Measurements from ENCODE around the gene NEXN.

NEXN gene

GRCh38 chr1:77888081-77888780, at the start of gene NEXN:
TSS of gene NEXN (plus strand) at chr1:77888624. CDS start at chr1:77916107, 27,483 bp downstream.
- in situ Hi-C loops (cut with MboI; ENCODE audit: low sequenced_read_pairs) = no loop called here

GRCh38 chr1:77841574-77841973, 46.9 kb upstream of the NEXN start:
- in situ Hi-C loops (cut with MboI; ENCODE audit: low sequenced_read_pairs) = no loop called here

- in situ Hi-C loops (cut with MboI; ENCODE audit: low sequenced_read_pairs) = no loop called here
Observed at GRCh38 chr1:77845951-77846350, 42.5 kb upstream of the NEXN start.

- in situ Hi-C loops (cut with MboI; ENCODE audit: low sequenced_read_pairs) = no loop called here
Observed at GRCh38 chr1:77846966-77847365, 41.5 kb upstream of the NEXN start.

GRCh38 chr1:77847621-77848080, 40.8 kb upstream of the NEXN start:
- in situ Hi-C loops (cut with MboI; ENCODE audit: low sequenced_read_pairs) = no loop called here

- in situ Hi-C loops (cut with MboI; ENCODE audit: low sequenced_read_pairs) = no loop called here
Observed at GRCh38 chr1:77850082-77850481, 38.3 kb upstream of the NEXN start.

DNA sequence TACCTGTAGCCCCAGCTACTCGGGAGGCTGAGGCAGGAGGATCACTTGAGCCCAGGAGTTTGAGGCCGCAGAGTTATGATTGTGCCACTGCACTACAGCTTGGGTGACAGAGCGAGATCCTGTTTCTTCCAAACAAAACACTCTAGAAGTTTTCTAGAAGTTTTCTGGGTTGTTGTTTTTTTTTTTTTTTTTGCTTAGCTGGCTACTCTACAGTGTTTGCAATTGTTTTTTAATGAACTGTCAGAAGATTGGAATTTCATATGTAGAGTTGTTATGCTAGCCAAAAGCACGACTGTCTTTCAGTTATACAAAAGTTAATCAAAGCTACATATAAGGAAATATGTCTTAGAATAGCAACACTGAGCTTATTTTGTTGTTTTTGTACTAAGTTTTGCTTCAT, 30.9 kb upstream of the NEXN start:
- in situ Hi-C loops (cut with MboI; ENCODE audit: low sequenced_read_pairs) = no loop called here

DNA sequence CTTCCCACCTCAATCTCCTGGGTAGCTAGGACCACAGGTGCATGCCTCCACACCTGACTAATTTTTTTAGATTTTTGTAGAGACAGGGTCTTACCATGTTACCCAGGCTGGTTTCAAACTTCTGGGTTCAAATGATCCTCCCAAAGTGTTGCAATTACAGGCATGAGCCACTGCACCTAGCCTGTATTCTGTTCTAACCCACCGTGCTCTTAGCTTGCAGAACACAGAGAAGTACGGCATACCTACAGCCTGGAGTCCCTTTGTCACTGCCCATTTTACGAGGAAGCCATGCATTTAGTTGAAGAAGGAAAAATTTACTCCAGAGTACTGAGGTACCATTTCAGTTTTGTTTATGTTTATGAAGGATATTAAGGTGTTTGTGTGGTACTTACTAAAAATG, 29.7 kb upstream of the NEXN start:
- in situ Hi-C loops (cut with MboI; ENCODE audit: low sequenced_read_pairs) = no loop called here

DNA sequence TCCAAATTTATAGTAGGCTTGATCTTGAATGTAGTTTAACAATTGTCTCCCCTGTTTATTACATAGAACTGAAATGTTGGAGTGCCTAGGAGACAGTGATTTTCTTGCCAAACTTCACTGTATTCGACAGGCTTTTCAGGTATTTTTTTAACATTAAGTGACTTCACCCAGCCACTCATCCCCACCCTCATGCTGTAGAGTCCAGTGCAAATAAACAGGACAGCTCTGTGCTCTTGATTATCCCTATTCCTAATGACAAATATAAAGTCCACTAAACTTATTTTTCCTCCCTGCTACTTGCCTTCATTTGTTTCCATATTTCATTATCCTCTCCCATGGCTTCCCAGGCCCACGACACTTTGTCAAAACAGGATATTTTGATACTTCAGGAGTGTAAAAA, 29.2 kb upstream of the NEXN start:
- in situ Hi-C loops (cut with MboI; ENCODE audit: low sequenced_read_pairs) = no loop called here

DNA sequence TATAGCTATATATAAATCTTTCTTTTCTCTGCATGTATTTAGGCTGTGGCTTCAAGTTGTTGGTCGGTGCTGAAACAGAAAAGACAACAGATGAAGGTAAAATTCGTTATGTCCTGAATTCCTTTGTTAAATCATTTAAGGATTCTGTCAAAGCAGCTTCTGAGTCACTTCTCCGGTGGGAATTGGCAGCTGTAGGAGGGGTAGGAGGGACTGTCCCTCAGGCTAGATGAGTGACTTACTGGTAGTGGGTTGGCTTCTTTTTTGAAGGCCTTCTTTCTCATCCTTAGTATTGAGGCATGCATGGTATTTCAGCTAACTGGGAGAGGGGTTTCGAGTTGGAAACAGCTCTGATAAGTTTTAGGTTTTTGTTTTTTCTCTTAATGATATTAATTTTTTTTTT, 22.1 kb upstream of the NEXN start:
- in situ Hi-C loops (cut with MboI; ENCODE audit: low sequenced_read_pairs) = no loop called here

- in situ Hi-C loops (cut with MboI; ENCODE audit: low sequenced_read_pairs) = no loop called here
Observed at GRCh38 chr1:77872645-77873044, 15.8 kb upstream of the NEXN start.

DNA sequence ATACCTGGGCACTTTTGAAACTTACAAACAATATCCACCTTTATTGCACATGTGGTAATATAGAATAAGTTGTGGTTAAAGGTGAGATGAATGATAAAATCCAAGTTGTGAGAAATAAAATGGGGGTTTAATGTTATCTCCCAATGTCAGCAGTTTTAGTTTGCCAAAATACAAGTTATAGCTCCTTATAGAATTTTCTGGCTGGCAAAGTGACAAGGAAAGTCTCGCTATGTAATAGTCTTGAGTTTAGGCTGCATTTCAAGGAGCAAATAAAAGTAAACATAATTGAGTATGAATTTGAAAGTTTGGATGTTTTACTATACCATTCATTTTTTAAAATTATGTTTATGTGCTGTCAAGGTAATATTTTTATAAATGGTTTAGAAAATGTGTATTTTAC, 15.0 kb upstream of the NEXN start:
- in situ Hi-C loops (cut with MboI; ENCODE audit: low sequenced_read_pairs) = no loop called here

DNA sequence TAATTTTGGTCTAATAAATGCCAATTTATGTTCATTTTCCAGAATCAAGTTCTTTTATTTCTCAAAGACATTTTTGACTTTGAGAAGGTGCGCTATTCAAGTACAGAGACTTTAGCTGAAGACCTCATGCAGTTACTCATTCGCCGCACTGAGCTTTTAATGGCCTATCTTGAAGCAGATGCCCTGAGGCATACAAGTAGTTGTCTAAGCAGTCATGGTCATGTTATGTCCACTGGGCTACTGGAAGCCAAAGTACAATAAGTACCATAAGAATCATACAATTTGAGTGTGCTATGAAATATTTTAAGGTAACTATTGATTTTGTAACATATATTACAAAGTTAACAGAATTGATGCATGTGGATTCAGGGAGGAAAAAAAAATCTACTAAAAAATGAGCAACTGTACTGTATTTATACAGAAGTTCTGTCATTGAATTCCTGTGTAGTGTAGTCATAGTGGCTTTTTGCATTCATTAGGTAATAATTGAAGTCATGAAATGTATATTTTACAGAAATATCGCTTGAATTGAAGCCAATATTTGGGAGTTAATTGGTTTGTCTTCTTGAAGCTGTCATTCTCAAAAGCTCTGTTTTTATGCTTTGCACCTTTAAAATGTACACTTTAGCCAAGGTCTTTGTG, 13.5 kb upstream of the NEXN start:
- in situ Hi-C loops (cut with MboI; ENCODE audit: low sequenced_read_pairs) = no loop called here

DNA sequence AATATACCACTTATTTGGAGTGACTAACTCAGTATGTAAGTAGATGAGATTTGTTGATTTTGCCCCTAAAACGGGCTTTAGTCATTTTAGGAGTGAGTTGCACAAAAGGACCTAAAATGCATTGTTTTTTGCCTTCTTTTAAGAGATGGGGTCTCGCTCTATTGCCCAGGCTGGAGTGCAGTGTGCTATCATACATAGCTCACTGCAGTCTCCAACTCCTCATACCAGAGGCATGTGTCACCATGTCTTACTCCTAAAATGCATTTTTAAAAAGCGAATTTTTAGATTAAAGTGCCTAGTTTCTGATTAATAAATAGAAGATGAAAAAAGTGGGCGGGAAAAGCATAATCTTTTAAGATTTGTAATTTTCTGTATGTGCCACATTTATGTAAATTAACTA, 11.5 kb upstream of the NEXN start:
- in situ Hi-C loops (cut with MboI; ENCODE audit: low sequenced_read_pairs) = no loop called here

DNA sequence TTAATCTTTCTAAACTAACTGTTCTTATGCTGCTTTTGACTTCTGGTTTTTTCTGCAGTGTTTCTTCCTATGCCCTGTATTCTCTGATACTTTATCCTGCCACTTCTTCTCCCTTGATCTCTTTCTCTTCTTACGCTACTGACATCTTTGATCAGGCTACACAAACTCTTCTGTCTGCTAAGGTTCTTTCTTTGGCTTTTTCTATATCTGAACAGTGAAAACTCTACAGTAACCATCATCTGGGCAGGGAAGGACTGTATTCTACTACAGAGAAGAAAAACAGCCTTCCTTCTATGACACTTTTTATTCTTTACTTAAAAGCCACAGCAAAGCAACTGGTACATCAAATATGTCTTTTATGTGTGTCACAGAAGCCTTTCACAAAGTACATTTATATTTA, 7.4 kb upstream of the NEXN start:
- in situ Hi-C loops (cut with MboI; ENCODE audit: low sequenced_read_pairs) = no loop called here

DNA sequence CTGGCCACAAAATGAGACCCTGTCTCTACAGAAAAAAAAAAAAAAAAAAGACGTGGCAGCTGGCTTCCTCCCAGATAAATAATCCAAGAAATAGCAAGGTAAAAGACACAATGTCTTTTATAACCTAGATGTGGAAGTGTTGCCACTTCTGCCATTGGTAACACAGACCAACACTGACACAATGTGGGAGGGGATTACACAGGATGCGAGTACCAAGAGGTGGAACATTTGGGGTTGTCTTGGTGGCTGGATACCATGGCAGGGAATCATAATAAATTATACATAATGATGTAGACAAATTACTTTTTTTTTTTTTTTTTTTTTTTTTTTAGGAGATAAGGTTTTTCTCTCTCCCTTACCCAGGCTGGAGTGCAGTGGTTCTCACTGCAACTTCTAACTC, 6.0 kb upstream of the NEXN start:
- in situ Hi-C loops (cut with MboI; ENCODE audit: low sequenced_read_pairs) = no loop called here

DNA sequence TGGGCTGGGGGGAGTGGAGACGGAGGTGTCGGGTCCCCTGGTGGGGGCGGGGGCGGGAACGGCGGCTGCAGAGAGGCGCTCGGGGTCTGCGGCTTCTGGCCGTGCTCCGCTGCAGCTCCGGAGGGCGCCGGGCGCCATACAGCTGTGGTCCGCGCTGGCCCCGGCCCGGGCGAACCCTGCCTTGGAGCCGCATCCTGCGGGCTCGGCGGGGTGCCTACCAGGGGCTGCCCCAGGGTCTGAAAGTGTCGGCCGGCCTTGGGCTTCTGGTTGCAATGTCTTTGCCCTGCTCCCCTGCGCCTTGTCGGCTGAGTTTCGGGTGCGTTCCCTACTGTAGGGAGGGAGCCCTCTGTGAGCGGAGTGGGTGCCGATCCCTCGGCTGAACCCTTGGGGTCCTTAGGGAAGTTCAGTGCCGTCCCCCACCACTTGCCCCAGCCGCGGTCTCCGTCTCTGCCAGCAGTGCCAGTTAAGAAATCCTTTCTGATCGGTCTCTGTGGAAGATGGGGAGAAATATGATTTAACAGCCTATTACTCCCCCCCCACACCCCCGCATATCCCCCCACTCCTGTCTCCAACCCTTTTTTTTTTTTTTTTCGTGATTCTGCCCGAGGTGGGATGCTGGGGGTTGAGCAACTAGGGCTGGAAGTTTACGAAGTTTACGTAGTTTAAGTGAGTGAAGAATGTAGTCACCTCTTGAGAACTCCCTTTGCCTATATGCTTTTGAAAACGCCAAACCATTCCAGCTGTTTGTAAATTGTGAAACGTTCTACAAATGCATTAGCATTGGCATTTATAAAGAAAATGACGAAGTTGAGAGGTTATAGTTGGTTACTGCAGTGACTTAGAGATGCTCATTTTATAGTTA, 588 bp downstream of the NEXN start:
- in situ Hi-C loops (cut with MboI; ENCODE audit: low sequenced_read_pairs) = no loop called here

GRCh38 chr1:77889671-77890070, 1.2 kb downstream of the NEXN start:
- in situ Hi-C loops (cut with MboI; ENCODE audit: low sequenced_read_pairs) = no loop called here

DNA sequence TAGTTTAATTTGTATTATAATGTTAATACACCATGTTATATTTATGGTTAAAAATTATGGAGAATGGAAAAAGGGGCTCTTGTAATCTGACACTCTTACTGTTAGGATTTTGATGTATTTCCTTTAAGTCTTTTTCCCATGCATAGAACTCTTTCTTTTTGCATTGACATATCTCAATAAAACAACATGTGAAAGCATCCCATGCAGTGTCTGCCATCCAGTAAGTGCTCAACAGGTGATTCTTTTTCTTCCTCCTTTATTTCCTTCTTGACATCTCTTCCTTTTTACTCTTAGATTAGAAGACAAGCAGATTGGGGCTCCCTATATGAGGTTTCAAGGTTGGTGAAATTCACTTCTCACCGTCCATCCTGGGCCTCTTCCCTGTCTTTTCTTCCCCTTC, 2.8 kb downstream of the NEXN start:
- in situ Hi-C loops (cut with MboI; ENCODE audit: low sequenced_read_pairs) = no loop called here

- in situ Hi-C loops (cut with MboI; ENCODE audit: low sequenced_read_pairs) = no loop called here
Observed at GRCh38 chr1:77899647-77900320, 11.4 kb downstream of the NEXN start.

DNA sequence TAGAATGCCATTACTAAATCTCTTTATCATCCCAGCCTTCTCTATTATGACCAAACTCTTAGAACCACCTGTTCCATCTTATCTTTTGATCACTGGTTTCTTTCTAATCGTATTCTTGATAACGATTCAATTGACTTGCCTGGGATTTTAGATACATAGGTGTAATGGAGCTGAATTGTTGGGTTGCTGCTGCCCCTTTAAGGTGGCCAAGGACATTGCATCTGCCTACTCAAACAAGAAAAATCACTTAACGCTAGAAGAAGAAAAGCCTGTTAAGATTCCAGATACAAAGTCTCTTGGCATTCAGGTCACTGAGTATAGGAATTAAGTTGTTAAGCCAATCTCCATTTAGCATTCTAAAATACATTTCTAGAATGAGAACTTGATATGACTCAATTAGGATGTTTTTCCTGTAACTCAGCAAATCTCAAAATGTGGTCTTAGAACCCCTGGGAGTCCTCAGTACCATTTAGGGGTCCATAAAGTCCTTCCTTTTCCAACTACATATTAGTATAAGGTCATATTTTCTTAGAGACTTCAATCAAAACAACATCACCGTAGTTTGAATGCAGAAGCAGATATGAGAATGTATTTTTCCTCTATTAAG, 12.4 kb downstream of the NEXN start:
- in situ Hi-C loops (cut with MboI; ENCODE audit: low sequenced_read_pairs) = no loop called here

Measured in HL-60/S4 treated with retinoic acid at 250 ng/mL for 4 days and 3 days (cell line).